Measurements from ENCODE around the gene KCND2.
"Not testable (repeated sequence)": the region's sequence is repeated elsewhere in the genome, so short reads cannot be mapped to it uniquely, and the experiment has no call there.

Gene KCND2

DNA sequence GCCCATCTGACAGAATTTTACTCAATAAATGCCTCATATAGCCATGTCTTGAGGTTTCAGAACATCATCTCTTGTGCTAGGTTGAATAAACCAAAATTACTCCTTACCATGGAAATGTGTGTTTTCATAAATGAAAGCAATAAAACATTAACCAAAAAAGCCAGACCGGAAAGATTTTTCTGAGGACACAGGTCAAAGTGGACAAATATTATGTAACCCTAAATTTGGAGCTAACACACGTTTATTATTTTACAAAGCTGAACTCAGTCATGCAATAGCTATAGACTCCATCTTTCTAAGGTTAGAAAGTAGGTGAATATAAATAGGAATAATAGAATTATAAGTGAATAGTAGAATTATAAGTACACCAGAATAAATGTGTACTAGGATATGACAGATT is 315.9 kb downstream of the KCND2 start:
- no peak for DNase-seq

DNA sequence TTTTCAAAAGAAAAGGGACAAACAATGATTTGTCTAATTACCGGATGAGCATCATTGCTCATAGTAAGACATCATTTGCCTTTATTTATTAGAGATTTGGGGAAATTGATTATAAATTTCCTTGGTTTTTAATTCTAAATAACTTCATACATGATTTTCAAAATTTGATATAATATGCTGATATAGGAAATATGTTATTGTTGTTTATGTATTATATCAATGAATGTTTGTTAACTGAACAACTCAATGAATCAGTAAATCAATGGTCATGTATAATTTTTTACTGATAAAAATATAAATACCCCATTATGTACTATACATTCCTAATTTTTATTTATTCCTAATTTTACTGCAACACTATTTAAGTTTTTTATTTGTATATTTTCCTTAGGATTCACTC is 327.6 kb downstream of the KCND2 start:
- no peak for DNase-seq

DNA sequence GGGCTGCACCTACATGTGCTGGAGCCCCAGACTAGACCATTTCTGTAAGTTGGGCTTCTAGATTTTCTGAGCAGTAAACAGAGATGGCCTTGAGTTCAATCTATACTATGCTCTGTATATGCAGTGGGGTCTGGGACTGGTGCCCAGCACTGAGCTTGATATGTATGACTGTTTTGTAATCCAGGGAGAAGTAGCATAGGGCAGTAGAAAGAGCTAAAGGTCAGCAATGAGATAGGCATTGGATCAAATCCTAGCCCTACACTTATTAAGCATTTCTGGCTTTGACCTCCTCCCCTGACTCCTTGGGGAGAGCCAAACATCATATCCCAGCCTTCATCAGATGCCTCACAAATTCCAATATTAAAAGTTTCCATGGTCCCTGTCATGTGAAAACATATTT is 330.4 kb downstream of the KCND2 start:
- DNase-seq, result no peak

DNA sequence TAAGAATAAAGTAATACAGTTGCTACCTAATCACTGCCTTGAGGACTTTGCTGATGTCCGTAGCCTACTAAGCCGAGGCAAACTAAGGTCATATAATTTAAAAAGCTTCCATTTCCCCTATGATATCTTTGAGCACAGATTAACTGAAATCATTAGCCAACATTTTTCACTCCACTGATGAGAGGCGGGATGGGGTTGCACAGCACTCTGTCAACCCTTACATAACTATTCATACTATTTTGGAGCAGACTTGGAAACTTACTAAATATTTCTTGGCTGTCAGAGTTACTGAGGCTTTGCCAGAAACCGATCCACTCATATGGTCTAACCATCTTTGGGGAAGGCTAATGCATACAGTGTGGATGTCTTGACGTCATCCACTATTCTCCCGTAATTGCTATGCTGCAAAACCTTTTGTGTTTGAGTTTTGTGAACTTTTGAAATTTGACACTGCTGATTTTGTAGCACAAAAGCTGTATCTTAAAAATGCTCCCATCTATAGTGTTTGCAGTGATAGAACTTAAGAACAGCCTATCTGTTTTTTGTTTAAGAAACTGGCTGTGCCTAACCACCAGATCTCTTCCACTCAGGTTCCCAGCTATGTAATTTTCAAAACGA is 336.3 kb downstream of the KCND2 start:
- DNase-seq, result no peak

DNA sequence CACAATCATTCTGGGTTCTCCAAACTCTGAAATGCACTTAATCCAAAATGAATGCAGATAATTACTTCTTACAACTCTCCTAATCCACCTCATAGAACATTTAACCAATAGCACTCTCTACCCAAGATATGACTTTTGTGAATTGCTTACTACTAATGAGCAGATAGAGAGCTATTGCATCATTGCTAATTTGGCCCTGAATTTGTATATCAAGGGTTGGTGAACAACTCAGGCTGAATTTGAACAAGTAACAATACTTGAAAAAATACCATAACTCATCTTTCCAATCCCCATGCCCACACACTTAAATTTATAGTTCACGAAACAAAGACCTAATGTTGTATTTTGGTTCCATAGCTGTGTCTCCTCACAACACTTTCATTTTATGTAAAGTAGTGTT is 339.0 kb downstream of the KCND2 start:
- no peak for DNase-seq

DNA sequence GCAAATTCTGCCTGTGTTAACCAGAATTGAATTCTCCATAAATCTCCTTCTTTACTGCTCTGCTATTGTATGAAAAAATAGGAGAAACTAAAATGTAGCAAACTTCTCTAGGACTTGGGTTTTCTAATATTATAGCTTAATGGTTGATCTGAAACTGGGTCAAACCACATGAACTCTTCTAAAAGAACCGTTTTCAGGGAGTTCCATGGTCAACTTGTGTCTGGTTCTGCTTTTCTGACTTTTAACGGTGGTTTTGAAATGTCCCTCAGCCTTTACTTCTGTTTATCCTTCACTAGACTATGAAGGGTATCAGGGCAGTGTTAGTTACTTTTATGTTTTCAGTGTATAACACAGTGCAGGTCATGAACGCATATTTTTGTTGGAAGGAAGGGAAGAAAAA is 342.7 kb downstream of the KCND2 start:
- DNase-seq, result no peak

DNA sequence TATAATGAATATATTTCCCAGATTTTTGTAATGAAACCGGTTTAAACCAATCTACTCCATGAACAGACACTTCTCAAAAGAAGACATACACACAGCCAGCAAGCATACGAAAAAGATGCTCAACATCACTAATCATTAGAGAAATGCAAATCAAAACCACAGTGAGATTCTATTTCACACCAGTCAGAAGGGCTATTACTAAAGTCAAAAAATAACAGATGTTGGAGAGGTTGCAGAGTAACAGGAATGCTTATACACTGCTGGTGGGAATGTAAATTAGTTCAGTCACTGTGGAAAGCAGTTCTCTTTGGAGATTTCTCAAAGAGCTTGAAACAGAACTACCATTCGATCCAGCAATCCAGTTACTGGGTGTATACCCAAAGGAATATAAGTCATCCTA is 344.3 kb downstream of the KCND2 start:
- no peak for DNase-seq

DNA sequence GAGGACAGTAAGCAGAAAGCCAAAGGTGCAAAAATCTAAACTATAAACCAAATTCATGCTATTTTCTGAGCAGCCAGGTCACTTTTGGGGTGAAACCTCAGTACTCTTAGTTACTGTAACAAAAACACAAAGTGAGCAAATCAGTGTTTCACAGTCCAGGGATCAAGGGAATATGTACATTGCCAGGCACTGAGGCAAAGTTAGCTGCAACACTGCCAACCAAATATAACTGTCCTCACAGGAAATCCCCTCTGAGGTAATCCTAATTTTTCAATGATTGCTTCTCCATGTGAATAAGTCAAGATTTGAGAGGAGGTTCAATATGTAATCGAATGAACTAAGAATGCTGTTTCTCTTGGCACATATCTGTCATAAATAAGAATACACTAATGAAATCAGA is 355.3 kb downstream of the KCND2 start:
- DNase-seq, result no peak

DNA sequence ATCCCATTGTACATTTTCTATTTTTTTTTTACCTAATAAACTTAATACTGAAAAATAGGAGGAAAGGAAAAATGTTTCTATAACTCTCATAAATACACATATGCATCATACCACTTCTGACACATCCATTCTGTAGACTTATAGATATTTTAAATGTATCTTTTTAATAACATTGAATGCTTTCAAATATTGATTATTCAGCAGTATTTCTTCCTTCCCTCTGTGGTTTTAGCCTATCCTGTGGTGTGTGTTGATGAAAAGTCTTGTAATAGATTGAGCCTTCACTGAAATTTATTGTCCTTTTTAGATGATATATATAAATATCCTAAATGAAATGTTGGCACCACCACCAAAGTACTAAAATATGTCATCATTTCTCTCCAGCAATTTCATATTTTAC is 366.9 kb downstream of the KCND2 start:
- no peak for DNase-seq

DNA sequence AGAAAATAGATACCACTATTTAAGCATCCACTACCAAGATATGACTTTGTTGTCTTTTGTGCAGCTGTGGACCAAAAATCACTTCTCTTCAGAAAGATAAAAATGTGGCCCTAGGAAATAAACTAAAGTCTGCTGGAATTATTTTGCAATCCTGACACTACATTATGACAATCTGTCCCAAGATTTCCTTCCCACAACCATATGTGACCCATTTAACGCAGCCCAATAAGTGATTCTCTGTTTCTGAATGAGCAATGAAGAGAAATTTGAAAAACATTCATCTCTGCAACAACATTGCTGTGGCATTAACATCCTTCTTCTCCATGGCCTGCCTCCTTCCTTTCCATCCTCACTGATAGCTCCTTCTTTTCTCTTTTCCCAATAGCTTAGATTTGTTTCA is 373.0 kb downstream of the KCND2 start:
- DNase-seq, result no peak

DNA sequence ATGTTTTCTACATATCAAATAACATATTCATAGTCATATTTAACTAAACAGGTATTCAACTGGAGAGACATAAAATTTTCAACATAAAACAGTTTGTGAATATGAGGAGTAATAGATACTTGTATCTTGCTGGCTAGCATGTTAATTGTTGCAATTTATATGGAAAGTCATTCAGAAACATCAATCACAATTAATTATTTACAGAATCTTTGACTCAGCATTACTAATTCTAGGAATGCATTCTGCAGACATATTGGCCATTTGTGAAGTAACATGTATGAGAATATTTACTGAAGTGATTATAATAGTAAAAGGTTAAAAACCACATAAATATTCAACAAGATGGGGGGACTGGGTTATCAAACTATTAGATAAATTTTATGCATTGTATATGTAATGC is 381.3 kb downstream of the KCND2 start:
- DNase-seq, result no peak

DNA sequence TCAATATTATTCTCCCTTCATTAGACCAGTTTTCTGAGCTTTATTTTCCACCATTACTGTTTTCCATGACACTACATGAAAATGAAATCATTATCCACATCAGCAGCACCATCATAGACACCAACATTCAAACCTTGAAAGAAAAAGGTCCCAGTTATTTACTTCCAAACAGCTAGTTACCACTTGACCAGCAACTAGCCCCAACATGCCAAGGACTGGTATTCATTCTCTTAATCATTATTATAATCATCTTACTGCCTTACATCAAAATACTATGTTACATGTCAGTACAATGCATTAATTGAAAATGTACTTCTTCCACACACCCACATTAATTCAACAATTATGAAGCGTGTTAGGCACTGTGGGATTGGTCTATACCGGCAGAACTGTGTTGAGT is 385.5 kb downstream of the KCND2 start:
- DNase-seq, result no peak

DNA sequence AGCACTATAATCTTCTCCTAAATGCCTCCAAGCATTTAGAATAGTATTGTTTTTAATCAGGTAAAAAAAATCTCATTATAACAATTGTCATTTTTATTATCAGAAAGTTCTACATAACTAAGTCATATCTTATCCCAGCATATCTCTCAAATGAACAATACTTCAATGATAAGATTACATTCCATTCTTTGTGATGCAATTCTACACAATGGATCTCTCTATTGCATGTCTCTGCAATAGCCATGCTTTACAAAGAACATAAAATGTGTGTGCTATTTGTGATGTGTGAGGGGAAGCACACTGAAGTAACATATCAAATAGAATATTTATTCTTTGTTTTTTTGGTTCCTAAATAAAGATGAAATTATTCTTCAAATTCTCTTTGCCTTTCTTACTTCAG is 389.3 kb downstream of the KCND2 start:
- DNase-seq, result no peak

DNA sequence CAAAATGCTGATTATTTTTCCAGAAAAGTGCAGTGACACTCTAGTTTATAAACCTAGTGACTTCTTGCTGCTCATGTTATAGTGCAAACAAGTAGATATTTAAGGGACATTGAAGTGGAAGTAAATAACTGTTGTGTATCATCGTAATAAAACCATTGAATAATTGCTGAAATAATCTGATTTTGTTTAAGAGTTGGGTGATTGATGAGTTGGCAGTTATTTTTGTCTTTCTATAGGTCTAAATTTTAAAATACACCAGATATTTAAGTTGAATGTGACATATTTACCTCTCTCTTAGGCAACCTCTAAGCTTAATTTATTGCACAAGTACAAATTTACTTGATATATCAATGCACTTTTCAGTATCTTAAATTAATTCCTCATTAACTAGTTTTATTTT is 392.1 kb downstream of the KCND2 start:
- no peak for DNase-seq

DNA sequence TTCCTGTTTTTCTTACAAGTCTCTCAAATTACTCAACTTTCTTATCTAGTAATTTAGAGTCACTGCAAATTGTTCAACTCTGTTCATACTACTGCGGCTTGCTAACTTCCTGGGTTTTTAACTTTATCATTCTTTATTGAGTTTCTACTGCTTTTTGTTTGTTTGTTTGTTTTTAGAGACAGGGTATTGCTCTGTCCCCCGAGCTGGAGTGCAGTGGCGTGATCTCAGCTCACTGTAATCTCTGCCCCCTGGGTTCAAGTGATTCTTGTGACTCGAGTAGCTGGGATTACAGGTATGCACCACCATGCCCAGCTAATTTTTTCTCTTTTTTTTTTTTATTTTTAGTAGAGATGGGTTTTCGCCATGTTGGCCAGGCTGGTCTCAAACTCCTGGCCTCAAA is 402.1 kb downstream of the KCND2 start:
- no peak for DNase-seq

DNA sequence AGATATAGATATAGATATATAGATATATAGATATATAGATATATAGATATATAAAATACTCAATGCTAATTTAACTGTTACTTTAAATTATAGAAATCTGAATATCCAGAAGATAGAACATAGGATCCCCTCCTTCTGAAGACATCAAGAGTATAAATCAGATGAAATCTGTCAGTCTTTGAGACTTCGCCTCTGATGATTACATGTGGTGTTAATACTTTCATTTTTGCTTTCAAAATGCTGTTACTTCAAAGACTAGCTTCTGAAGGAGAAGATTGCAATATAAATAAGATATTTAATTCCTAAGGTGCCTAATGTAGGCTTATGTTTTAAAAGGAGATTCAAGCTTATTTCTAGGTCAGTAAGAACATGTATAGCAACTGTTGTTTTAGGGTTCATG is 404.6 kb downstream of the KCND2 start:
- no peak for DNase-seq

DNA sequence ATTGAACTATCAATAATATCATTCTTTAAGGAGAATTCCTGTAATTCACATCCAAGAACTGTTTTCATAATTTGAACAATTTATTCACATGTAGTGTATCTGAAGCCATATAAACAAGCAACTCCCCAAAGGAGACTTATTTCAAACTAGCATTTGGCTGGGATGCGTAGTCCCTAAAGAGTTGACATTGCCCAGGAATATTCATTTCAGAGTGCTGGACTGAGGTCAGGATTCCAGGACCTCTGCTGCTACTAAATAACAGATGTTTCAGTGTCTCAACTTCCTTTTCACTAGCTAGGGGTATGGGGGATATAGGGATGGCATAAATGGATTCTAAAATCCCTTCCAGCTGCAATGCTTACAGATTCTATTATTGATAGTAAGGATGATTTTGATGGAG is 408.0 kb downstream of the KCND2 start:
- DNase-seq, result no peak

DNA sequence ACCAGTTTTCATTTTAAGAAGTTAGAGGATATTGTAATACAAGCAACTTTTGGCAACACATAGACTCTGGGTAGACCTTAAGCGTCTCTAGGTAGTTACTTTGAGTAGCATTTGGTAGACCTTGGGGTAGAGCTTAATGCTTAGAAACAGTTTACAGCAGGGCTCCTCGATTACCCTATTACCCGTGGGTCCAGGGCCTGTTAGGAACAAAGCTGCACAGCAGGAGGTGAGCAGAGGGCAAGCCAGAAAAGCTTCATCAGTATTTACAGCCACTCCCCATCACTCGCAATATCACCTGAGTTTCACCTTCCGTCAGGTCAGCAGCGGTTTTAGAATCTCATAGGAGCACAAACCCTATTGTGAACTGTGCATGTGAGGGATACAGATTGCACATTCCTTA is 411.5 kb downstream of the KCND2 start:
- DNase-seq, result no peak

DNA sequence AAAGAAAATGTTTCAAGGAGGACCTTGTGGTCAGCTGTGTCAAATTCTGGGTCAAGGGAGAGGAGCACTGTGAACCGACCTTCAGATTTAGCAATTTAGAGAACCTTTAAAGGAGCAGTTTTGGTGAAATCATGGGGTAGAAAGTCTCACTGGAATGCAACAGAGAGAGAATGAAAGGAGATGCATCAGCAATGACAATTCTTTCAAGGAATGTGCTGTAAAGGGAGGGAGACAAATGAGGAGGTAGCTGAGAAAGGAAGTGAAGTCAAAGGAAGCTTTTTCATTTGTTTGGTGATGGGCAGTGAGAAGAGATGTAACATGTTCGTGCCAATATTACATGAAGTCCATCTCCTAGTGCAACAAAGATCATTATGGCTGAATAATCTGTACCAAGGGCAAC is 418.9 kb downstream of the KCND2 start:
- no peak for DNase-seq

DNA sequence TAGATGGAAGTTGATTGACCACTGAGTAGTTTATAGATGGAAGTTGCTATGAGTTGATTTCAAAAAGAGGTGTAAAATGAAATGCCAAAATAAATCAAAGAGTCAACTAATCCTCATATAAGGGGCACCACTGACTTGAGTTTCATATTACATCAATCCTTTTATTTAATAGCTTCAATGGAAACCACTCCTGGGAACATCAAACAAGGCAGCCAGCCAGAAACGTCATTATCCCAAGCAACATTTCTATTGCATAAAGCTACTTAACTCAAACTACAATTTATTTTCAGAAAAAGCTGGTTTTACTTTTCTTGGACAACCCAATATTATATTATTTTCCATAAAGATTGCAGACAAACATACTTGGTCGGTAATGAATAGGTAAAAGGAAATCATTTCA is 422.9 kb downstream of the KCND2 start:
- no peak for DNase-seq

DNA sequence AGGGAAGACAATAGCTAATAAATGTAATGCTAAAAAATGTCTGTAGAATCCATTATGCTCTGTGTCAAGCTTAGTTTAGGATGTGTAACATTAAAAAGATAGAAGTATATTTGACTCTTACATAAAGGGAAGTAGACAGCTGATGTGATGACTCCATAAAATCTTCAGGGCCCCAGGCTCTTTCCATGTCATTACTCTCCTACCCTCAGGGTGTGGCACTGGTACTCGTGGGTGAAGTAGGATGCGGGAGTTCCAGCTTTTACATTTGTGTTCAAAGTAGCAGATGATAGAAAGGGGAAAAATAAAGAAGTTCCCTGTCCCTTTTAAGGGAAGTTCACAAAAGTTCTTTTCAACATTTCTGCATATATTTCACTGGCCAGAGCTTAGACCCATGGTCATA is 427.8 kb downstream of the KCND2 start:
- no peak for DNase-seq

DNA sequence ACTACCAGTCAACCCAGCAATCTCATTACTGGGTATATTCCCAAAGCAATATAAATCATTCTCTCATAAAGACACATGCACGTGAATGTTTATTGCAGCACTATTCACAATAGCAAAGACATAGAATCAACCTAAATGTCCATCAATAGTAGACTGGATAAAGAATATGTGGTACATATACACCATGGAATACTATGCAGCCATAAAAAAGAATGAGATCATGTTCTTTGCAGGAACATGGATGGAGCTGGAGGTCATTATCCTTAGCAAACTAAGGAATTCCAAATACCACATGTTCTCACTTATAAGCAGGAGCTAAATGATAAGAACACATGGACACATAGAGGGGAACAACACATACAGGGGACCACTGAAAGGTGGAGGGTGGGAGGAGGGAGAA is 429.4 kb downstream of the KCND2 start:
- not testable (repeated sequence) for DNase-seq

DNA sequence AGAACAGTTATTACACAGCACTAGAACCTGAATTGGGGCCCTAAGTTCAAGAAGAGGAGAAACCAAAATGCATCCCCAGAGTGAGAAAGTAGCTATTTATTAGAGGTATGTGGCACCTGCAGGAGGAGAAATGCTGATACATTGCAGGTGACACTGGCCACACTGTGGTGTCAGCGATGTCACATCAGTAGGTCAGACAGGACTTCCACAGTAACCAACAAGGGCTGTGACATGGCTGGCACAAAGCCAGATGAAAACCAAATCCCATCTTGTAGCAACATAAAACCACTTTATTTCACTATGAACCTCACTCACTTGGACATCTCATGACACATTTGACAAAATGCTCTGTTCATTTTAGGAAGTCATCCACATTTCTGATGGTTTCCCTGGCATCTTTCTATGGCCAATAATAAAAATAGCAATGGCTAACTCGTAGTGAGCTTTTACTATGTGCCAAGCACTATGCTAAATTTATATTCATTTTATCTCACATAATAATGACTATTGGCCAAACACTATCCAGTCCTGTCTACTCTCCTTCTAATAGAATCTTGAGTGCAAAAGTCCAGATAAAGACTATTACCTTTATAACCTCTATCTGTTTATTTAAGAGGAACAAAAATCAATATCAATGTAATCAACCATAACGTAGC is 430.7 kb downstream of the KCND2 start:
- DNase-seq, result no peak

DNA sequence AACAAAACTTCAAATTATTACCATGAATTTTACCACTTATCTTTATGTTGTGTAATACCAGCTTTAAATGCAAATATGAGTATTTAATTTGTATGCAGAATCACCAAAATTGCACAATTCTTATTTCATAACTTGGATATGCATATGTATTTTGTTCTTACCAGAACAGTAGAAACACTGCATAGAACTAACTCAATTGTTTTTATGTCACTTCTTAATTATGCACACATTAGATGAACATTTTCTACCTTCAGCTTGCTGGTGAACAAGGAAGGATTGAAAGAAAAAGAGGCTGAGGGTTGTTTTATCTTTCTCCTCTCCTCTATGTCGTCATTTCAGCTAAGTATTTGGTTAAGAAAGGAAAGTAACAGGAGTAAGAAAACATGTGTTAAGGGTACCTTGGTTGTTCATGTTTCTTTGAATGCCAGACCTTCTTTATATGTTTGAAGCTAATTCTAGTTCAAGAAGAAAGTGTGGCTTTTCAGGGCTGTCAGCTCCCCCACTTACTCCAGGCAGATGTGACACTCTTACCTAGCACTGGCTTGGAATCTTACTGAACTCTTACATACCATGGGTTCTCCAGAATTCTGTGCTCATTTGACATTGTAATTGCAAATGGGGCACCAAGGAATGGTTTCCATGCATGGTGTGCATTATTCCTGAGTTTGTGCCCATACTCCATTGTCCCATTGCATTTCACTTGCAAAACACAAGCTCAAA is 436.4 kb downstream of the KCND2 start:
- no peak for DNase-seq

DNA sequence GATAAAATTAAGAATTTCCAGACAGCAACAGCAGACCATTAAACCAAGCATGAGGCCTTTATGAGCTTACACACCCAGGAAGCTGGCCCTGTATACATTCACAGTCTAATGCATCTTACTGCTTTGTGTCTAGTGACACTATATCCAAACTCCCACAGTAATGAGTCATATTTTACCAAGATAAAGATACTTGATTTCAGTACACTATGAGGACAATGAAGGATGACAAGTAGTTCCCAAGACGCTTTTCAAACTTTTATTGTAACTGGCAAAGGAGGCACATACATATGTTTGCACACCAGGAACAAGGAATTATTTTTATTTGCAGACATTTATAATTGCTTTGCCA is 437.0 kb downstream of the KCND2 start:
- DNase-seq, result no peak

All from SIG-M5 (cell line).